ENCODE measurements around the gene PRDX2.
"Not testable (repeated sequence)": the region's sequence is repeated elsewhere in the genome, so short reads cannot be mapped to it uniquely, and the experiment has no call there.

Gene PRDX2

GRCh38 chr19:12801466-12802266, at the start of gene PRDX2, which contains the start of gene THSD8:
TSS of gene PRDX2 (minus strand) at chr19:12801800. CDS start at chr19:12801261, 539 bp downstream.
TSS of gene THSD8 (plus strand) at chr19:12802069. CDS start at chr19:12802072, 3 bp downstream.
- DNase-seq (ENCODE audit: low read depth in 3 of 3) = peak in 1 of 3 experiments; percentile 63

- DNase-seq (ENCODE audit: low read depth in 3 of 3) = peak; percentile 70 to 83 (median 74)
Observed at GRCh38 chr19:12847159-12848139, 45.8 kb upstream of the PRDX2 start.

- DNase-seq (ENCODE audit: low read depth in 3 of 3) = not testable (repeated sequence)
Observed at GRCh38 chr19:12846613-12847012, 45.0 kb upstream of the PRDX2 start.

- DNase-seq (ENCODE audit: low read depth in 3 of 3) = no peak
Observed at GRCh38 chr19:12843999-12844732, 42.6 kb upstream of the PRDX2 start.

- DNase-seq (ENCODE audit: low read depth in 3 of 3) = no peak
Observed at GRCh38 chr19:12843328-12843727, 41.7 kb upstream of the PRDX2 start.

- no peak for DNase-seq (ENCODE audit: low read depth in 3 of 3)
Observed at GRCh38 chr19:12842511-12842910, 40.9 kb upstream of the PRDX2 start.

GRCh38 chr19:12841094-12841493, 39.5 kb upstream of the PRDX2 start:
- DNase-seq (ENCODE audit: low read depth in 3 of 3) = no peak

- DNase-seq (ENCODE audit: low read depth in 3 of 3) = no peak
Observed at GRCh38 chr19:12840091-12841079, 38.8 kb upstream of the PRDX2 start.

- no peak for DNase-seq (ENCODE audit: low read depth in 3 of 3)
Observed at GRCh38 chr19:12838886-12839756, 37.5 kb upstream of the PRDX2 start.

GRCh38 chr19:12838182-12838885, 36.7 kb upstream of the PRDX2 start, which contains the start of gene MAST1:
TSS of gene MAST1 (plus strand) at chr19:12838515. CDS start at chr19:12838573, 58 bp downstream.
- DNase-seq (ENCODE audit: low read depth in 3 of 3) = no peak

GRCh38 chr19:12837225-12837624, 35.6 kb upstream of the PRDX2 start:
- DNase-seq (ENCODE audit: low read depth in 3 of 3) = no peak

GRCh38 chr19:12836529-12836863, 34.9 kb upstream of the PRDX2 start:
- DNase-seq (ENCODE audit: low read depth in 3 of 3) = no peak

- DNase-seq (ENCODE audit: low read depth in 3 of 3) = no peak
Observed at GRCh38 chr19:12834976-12835757, 33.6 kb upstream of the PRDX2 start.

GRCh38 chr19:12834566-12834943, 33.0 kb upstream of the PRDX2 start, which contains the start of gene RTBDN:
TSS of gene RTBDN (minus strand) at chr19:12834579. CDS start at chr19:12829979, 4,600 bp downstream.
- DNase-seq (ENCODE audit: low read depth in 3 of 3) = no peak

GRCh38 chr19:12833738-12834565, 32.4 kb upstream of the PRDX2 start:
- no peak for DNase-seq (ENCODE audit: low read depth in 3 of 3)

- no peak for DNase-seq (ENCODE audit: low read depth in 3 of 3)
Observed at GRCh38 chr19:12833418-12833737, 31.8 kb upstream of the PRDX2 start.

GRCh38 chr19:12828494-12828893, 26.9 kb upstream of the PRDX2 start:
- no peak for DNase-seq (ENCODE audit: low read depth in 3 of 3)
